ENCODE results near the gene ADD3. TPM values are rescaled to one million over a fixed set of nuclear protein-coding genes. Genes with fewer than 3 reads are reported as not detected.

The ADD3 gene
- total and polyA plus RNA-seq, 2 donors from 2014 or later = 56.9 to 79.2 TPM

- Histone ChIP-seq H3K4me1 (ENCODE audit: control insufficient read depth in 2 of 3, insufficient read depth in 2 of 3, low read depth in 1 of 3, low read length in 3 of 3) (no peaks in the 10 kb centered on the region), H3K27me3 (ENCODE audit: control insufficient read depth, insufficient read depth, low read length) (no peaks in the 10 kb centered on the region), H3K27ac (ENCODE audit: low read depth in 2 of 2, low read length in 2 of 2) (no peak overlapping the region), H3K36me3 (ENCODE audit: control insufficient read depth in 2 of 3, insufficient read depth in 3 of 3, low read length in 3 of 3) (no peaks in the 10 kb centered on the region), H3K9me3 (ENCODE audit: control insufficient read depth in 2 of 3, insufficient read depth in 1 of 3, low read length in 3 of 3) (no peaks in the 10 kb centered on the region), H3K4me3 (ENCODE audit: low read length in 3 of 3) (no peak overlapping the region), H3K9ac (ENCODE audit: low read length in 3 of 3) (no peak overlapping the region)
- no peak for FAIRE-seq
- intact Hi-C loops (cut with DNase I) = no loop called here
- no peak for DNase-seq
- TF ChIP-seq CTCF (IDR thresholded peaks at IDR 0.05; ENCODE audit: borderline replicate concordance, extremely low read depth, insufficient read depth) = no peak
These were observed 152.3 kb downstream of the ADD3 start for GRCh38 chr10:110160081-110160480.

GRCh38 chr10:110160522-110160921, 152.7 kb downstream of the ADD3 start:
- H3K9ac ChIP-seq (ENCODE audit: low read length in 3 of 3) = no peak overlapping the region
- intact Hi-C loops (cut with DNase I) = no loop called here
- H3K36me3 ChIP-seq (ENCODE audit: control insufficient read depth in 2 of 3, insufficient read depth in 3 of 3, low read length in 3 of 3) = no peaks in the 10 kb centered on the region
- H3K27me3 ChIP-seq (ENCODE audit: control insufficient read depth, insufficient read depth, low read length) = no peaks in the 10 kb centered on the region
- no peak overlapping the region for H3K27ac ChIP-seq (ENCODE audit: low read depth in 2 of 2, low read length in 2 of 2)
- H3K4me3 ChIP-seq (ENCODE audit: low read length in 3 of 3) = no peak overlapping the region
- FAIRE-seq = no peak
- no peaks in the 10 kb centered on the region for H3K4me1 ChIP-seq (ENCODE audit: control insufficient read depth in 2 of 3, insufficient read depth in 2 of 3, low read depth in 1 of 3, low read length in 3 of 3)
- H3K9me3 ChIP-seq (ENCODE audit: control insufficient read depth in 2 of 3, insufficient read depth in 1 of 3, low read length in 3 of 3) = no peaks in the 10 kb centered on the region
- DNase-seq = no peak
- TF ChIP-seq CTCF (IDR thresholded peaks at IDR 0.05; ENCODE audit: borderline replicate concordance, extremely low read depth, insufficient read depth) = no peak

GRCh38 chr10:110162741-110163145, 155.0 kb downstream of the ADD3 start:
- peak in 1 of 5 donors; percentile 20 for DNase-seq

More at GRCh38 chr10:110162741-110163145, 155.0 kb downstream of the ADD3 start:
- Histone ChIP-seq H3K4me1 (ENCODE audit: control insufficient read depth in 2 of 3, insufficient read depth in 2 of 3, low read depth in 1 of 3, low read length in 3 of 3) (no peaks in the 10 kb centered on the region), H3K9ac (ENCODE audit: low read length in 3 of 3) (no peak overlapping the region), H3K27ac (ENCODE audit: low read depth in 2 of 2, low read length in 2 of 2) (no peak overlapping the region), H3K36me3 (ENCODE audit: control insufficient read depth in 2 of 3, insufficient read depth in 3 of 3, low read length in 3 of 3) (no peaks in the 10 kb centered on the region), H3K27me3 (ENCODE audit: control insufficient read depth, insufficient read depth, low read length) (no peaks in the 10 kb centered on the region), H3K4me3 (ENCODE audit: low read length in 3 of 3) (no peak overlapping the region), H3K9me3 (ENCODE audit: control insufficient read depth in 2 of 3, insufficient read depth in 1 of 3, low read length in 3 of 3) (no peaks in the 10 kb centered on the region)
- intact Hi-C loops (cut with DNase I) = no loop called here
- FAIRE-seq = no peak
- TF ChIP-seq CTCF (IDR thresholded peaks at IDR 0.05; ENCODE audit: borderline replicate concordance, extremely low read depth, insufficient read depth) = no peak
